ENCODE results near the gene SFT2D1. TPM values are rescaled to one million over a fixed set of nuclear protein-coding genes. Genes with fewer than 3 reads are reported as not detected.
"Not testable (repeated sequence)": the region's sequence is repeated elsewhere in the genome, so short reads cannot be mapped to it uniquely, and the experiment has no call there.

Gene SFT2D1
- total RNA-seq, result 52.5 and 57.9 TPM in 2 replicates

GRCh38 chr6:166342349-166343149 is at the start of gene SFT2D1:
Gene SFT2D1, minus strand, starts transcription at chr6:166342545. Its CDS starts 64 bp downstream, at chr6:166342481.
- intact Hi-C loops (cut with micrococcal nuclease), result loop anchor here (1.0 to 5.0 kb wide), 6 partner anchors 41 to 1365 kb away; partner anchors contain the start of genes CEP43 and RPS6KA2

GRCh38 chr6:166389119-166389518 is 46.8 kb upstream of the SFT2D1 start:
- intact Hi-C loops (cut with micrococcal nuclease), result no loop called here

DNA sequence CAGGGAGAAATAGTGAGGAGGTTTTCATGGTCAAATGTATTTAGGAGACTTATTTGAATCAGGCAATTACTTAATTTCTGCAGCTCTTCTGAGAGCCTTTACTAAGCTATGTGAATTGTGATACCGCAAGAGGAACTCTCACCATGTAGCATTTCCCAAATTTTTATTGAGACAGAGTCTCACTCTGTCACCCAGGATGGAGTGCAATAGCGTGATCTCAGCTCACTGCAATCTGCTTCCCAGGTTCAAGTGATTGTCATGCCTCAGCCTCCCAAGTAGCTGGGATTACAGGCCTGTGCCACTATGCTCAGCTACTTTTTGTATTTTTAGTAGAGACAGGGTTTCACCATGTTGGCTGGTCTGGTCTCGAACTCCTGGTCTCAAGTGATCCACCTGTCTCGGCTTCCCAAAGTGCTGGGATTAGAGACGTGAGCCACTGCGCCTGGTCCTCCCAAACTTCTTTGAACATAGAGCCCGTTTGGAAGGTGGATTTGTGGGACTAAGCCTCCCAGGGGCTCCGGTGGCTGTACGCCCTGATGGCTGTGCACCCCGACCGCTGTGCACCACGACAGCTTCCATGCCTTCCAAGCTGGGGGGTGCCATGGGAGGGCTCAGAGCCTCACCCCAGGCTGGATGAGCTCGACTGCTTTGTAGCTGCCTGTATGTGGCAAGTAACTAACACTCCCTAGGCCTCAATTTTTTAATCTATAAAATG is 46.1 kb upstream of the SFT2D1 start:
- intact Hi-C loops (cut with micrococcal nuclease), result no loop called here

GRCh38 chr6:166387642-166388289 is 45.4 kb upstream of the SFT2D1 start:
- intact Hi-C loops (cut with micrococcal nuclease), result no loop called here

DNA sequence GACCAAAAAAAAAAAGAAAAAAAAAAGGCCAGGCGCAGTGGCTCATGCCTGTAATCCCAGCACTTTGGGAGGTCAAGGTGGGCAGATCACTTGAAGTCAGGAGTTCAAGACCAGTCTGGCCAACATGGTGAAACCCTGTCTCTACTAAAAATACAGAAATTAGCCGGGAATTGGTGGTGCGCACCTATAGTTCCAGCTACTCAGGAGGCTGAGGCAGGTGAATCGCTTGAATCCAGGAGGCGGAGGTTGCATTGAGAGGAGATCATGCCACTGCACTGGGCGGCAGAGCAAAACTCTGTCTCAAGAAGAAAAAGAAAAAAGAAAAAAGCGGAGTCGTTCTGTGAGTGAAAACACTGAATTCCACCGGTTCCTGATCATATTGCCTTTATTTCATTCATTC is 44.8 kb upstream of the SFT2D1 start:
- intact Hi-C loops (cut with micrococcal nuclease), result not testable (repeated sequence)

DNA sequence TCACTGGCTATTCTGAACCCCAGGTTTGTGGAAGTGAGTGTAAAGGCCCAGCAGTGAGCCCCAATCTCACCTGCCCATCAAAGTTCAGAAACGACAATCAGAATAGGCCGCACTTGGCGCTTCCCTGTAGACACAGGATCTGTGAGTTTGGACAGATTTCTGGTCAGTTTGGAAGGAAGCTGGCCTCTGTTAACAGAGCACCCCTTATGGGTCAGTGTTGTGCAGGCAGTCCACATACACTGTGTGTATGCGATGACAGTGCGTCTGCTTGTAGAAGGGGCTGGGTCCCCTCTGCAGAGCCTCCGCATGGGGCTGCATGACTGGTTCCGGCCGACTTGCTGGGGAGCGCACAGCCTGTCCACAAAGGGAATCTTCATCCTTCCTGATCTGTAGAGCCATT is 43.8 kb upstream of the SFT2D1 start:
- intact Hi-C loops (cut with micrococcal nuclease), result no loop called here

GRCh38 chr6:166383802-166384363 is 41.5 kb upstream of the SFT2D1 start:
- intact Hi-C loops (cut with micrococcal nuclease), result loop anchor here (1.0 to 5.0 kb wide), 10 partner anchors 16 to 1442 kb away; partner anchors contain the start of genes AFDN, CEP43, RPS6KA2 and SFT2D1

- intact Hi-C loops (cut with micrococcal nuclease), result loop anchor here (1.0 to 5.0 kb wide), 10 partner anchors 17 to 1443 kb away; partner anchors contain the start of genes AFDN, CEP43, RPS6KA2 and SFT2D1
Measured at GRCh38 chr6:166382933-166383801, 40.8 kb upstream of the SFT2D1 start, which contains the start of gene MPC1. Gene MPC1, minus strand, starts transcription at chr6:166382940. Its CDS starts 64 bp downstream, at chr6:166382876.

- intact Hi-C loops (cut with micrococcal nuclease), result loop anchor here (2.0 to 5.0 kb wide), 3 partner anchors 50 to 615 kb away; partner anchors contain the start of gene CEP43
Measured at GRCh38 chr6:166382500-166382932, 40.2 kb upstream of the SFT2D1 start.

- intact Hi-C loops (cut with micrococcal nuclease), result loop anchor here (1.0 to 5.0 kb wide), 5 partner anchors 49 to 615 kb away; partner anchors contain the start of gene CEP43
Measured at GRCh38 chr6:166381733-166382499, 39.6 kb upstream of the SFT2D1 start.

- intact Hi-C loops (cut with micrococcal nuclease), result loop anchor here (1.0 to 5.0 kb wide), 3 partner anchors 68 to 616 kb away; partner anchors contain the start of gene CEP43
Measured at GRCh38 chr6:166381381-166381732, 39.0 kb upstream of the SFT2D1 start.

DNA sequence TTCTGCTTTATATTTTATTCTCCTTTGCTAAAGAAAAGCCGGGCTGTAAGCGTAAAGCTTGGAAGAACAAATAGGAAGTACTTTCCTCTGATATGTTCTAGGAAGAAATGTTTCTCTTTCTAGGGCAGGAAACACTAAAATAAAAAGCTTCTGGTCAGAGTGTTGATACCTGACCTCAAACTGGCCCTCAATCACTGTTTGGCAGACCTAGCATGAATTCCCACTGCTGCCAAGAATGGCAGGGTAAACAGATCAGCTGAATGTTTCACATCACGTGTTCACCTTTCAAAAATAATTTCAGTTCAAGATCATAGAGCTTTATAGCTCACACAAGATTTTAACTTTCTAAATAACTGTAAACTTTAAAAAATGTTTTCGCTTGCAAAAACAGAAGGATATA is 37.5 kb upstream of the SFT2D1 start:
- intact Hi-C loops (cut with micrococcal nuclease), result loop anchor here (5.0 kb wide), 1 partner anchor 618 kb away; the partner anchor contains the start of gene CEP43

GRCh38 chr6:166379103-166379586 is 36.8 kb upstream of the SFT2D1 start:
- intact Hi-C loops (cut with micrococcal nuclease), result no loop called here

GRCh38 chr6:166377721-166378120 is 35.4 kb upstream of the SFT2D1 start:
- intact Hi-C loops (cut with micrococcal nuclease), result no loop called here

GRCh38 chr6:166375013-166375412 is 32.7 kb upstream of the SFT2D1 start:
- intact Hi-C loops (cut with micrococcal nuclease), result no loop called here

DNA sequence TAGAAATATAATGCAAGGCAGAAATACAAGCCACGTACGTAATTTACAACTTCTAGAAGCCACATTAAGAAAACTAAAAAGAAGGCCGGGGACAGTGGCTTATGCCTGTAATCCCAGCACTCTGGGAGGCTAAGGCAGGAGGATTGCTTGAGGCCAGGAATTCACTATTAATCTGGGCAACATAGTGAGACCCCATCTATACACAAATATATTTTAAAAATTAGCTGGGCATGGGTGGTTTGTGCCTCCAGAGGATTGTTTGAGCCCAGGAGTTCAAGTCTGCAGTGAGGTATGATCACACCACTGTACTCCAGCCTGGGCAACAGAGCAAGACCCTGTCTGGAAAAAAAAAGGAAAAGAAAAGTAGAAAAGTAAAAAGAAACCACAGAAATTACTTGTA is 28.1 kb upstream of the SFT2D1 start:
- intact Hi-C loops (cut with micrococcal nuclease), result no loop called here

DNA sequence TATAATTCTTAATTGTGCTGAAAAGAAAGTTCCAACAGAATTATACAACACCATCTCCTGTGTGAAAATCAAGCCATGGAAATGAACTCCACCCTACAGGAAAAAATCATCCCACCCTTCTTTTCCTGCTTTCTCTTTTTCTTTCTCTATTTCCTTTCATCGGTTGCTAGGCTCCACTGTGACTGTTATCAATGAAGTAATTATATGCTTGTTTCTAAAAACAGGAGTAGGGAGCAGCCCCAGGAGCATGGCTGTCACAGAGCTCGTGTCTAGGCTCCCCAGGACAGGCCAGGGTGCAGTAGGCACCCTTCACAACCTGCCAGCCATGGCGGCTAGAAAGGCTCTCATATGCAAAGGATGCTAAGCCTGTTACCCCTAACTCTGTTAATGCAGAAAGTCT is 27.4 kb upstream of the SFT2D1 start:
- intact Hi-C loops (cut with micrococcal nuclease), result no loop called here

DNA sequence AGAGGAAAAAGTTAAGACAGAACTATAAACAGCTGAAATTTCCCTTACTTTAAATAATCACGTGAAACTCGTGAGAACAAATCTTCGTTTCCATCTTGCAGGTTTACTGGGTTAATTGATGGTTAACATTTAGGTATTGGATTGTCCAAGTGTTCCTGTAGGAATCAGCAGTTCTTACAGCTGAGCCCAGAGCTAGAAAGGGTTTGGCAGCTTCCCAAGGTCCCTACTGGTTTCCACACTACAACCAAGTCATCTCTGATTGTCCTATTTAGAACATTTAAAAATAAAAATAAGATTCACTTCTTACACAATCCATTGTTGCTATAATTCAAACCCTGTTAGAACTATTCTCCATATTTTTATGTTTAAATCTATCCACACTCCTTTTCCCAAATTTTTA is 24.6 kb upstream of the SFT2D1 start:
- intact Hi-C loops (cut with micrococcal nuclease), result loop anchor here (2.0 kb wide), 1 partner anchor 16 kb away; no protein-coding TSS in a partner anchor

DNA sequence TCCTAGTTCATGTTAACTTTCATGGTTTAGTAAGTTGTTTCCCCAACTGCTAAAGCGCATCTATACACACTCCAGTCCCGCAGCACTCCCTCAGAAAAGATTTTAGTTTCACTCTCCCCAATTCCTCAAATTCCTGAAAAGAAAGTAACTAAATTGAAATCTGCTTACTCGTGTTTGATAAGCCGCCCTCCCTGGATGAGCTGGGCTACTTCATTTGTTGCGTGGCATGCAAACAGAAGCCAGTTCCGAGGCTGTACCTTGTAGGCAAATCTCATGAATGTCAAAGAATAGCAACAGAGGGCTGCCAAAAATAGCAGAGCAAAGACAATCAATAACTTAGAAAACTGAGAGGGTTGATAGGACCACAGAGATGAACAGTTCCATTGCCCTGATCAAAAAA is 23.5 kb upstream of the SFT2D1 start:
- intact Hi-C loops (cut with micrococcal nuclease), result loop anchor here (2.0 kb wide), 1 partner anchor 15 kb away; no protein-coding TSS in a partner anchor
